SH-SY5Y (cell line): ENCODE measurements around the gene PRRC2A.

Source experiments
- GATA2 ChIP-seq: IDR thresholded peaks from 2 replicates; pipeline ENCODE4 v1.6.1; 2011; ENCODE audit warnings: mild to moderate bottlenecking, low read depth, low read length
- GATA3 ChIP-seq: IDR thresholded peaks from 2 replicates; pipeline ENCODE4 v1.6.1; 2011; ENCODE audit warnings: low read depth, mild to moderate bottlenecking, low read length, moderate library complexity

Gene PRRC2A

GRCh38 chr6:31609519-31610406 is 10.8 kb upstream of the PRRC2A start:
- TF ChIP-seq GATA3 (no peak), GATA2 (no peak)

GRCh38 chr6:31610968-31611367 is 9.5 kb upstream of the PRRC2A start:
- TF ChIP-seq GATA2 (no peak), GATA3 (no peak)

GRCh38 chr6:31614075-31614619 is 6.4 kb upstream of the PRRC2A start:
- no peak for TF ChIP-seq GATA2
- no peak for TF ChIP-seq GATA3

GRCh38 chr6:31614684-31615578 is 5.6 kb upstream of the PRRC2A start, which contains the start of gene AIF1:
Gene AIF1, plus strand, starts transcription at chr6:31615234. Its CDS starts 96 bp downstream, at chr6:31615330.
- TF ChIP-seq GATA2: no peak
- TF ChIP-seq GATA3: no peak

- TF ChIP-seq GATA2 (no peak), GATA3 (no peak)
These were observed 4.8 kb upstream of the PRRC2A start for GRCh38 chr6:31615748-31616147.

GRCh38 chr6:31617010-31617409 is 3.5 kb upstream of the PRRC2A start:
- TF ChIP-seq GATA3: no peak
- no peak for TF ChIP-seq GATA2

GRCh38 chr6:31619805-31620585 is 520 bp upstream of the PRRC2A start:
- no peak for TF ChIP-seq GATA3
- no peak for TF ChIP-seq GATA2

- TF ChIP-seq GATA3 (no peak), GATA2 (no peak)
These were observed 915 bp downstream of the PRRC2A start for GRCh38 chr6:31621320-31621939.

GRCh38 chr6:31621991-31622390 is 1.5 kb downstream of the PRRC2A start:
- no peak for TF ChIP-seq GATA2
- TF ChIP-seq GATA3: no peak

GRCh38 chr6:31622684-31623091 is 2.2 kb downstream of the PRRC2A start:
- no peak for TF ChIP-seq GATA3
- TF ChIP-seq GATA2: no peak

GRCh38 chr6:31624070-31624469 is 3.6 kb downstream of the PRRC2A start:
- no peak for TF ChIP-seq GATA2
- TF ChIP-seq GATA3: no peak

- TF ChIP-seq GATA2: no peak
- no peak for TF ChIP-seq GATA3
These were observed 6.4 kb downstream of the PRRC2A start for GRCh38 chr6:31626952-31627351.

GRCh38 chr6:31627690-31628287 is 7.3 kb downstream of the PRRC2A start:
- TF ChIP-seq GATA2 (no peak), GATA3 (no peak)
